HepG2 (cell line): ENCODE data around the gene WDR91. TPM values are rescaled to one million over a fixed set of nuclear protein-coding genes. Genes with fewer than 3 reads are reported as not detected.

Experiments used
- ATAC-seq: fragments of 200-7000 bp; cut with Tn5 transposase; 3 replicates; pipeline ENCODE4 v1.9.1; 2020; ENCODE audit warnings: mild to moderate bottlenecking, moderate library complexity
- BruUV-seq: library from RNA; stranded (reverse); fragments of 400-500 nt; replicated peaks from 2 replicates; lab custom pipeline; 2021; lab: Mats Ljungman, UMichigan
- CTCF ChIA-PET: fragments of 300-600 bp; formaldehyde crosslinking; extraction: SDS; loops from one replicate; lab custom pipeline; 2021; ENCODE audit warnings: low total read pairs, inconsistent platforms, low intra/inter-chr PET ratio; lab: Yijun Ruan, JAX
- POLR2A ChIA-PET: fragments of 350-600 bp; sonication (Branson Sonifier 250); formaldehyde crosslinking; loops from one replicate; lab custom pipeline; 2020; ENCODE audit warnings: antibody characterized with exemption, inconsistent platforms; lab: Yijun Ruan, JAX
- DNase-seq: peaks from one replicate; pipeline ENCODE4 v3.0.0-alpha.2; 2015; ENCODE audit warnings: low spot score
- FAIRE-seq: peaks from 3 replicates; lab custom pipeline; 2011; peaks lifted over from hg19 to GRCh38; lab: Jason Lieb, UNC
- H2AFZ ChIP-seq: one replicate; pipeline ENCODE4 v1.6.1; 2011; ENCODE audit warnings: low read length, inconsistent platforms
- H3K27ac ChIP-seq: fragments of 300-600 bp; 3 replicates; pipeline ENCODE4 v1.8.0; 2011; ENCODE audit warnings: mixed run types, mild to moderate bottlenecking, mixed read lengths, low read length, inconsistent platforms; ENCODE audit not compliant: insufficient read depth; ENCODE audit errors: extremely low read length
- H3K27me3 ChIP-seq, 2 experiments: fragments of 200-600 bp in 1 of 2; 2 replicates in 1 of 2; 3 replicates in 1 of 2; pipeline versions ENCODE4 v1.6.0 to v1.8.0; 2011; ENCODE audit warnings: low read length in 2 of 2, mild to moderate bottlenecking in 2 of 2, moderate library complexity in 2 of 2, inconsistent platforms in 1 of 2; ENCODE audit not compliant: insufficient read depth in 2 of 2, control insufficient read depth in 1 of 2
- H3K36me3 ChIP-seq, 2 experiments: fragments of 200-600 bp in 1 of 2; replicated peaks in 1 of 2; 2 replicates in 1 of 2; 3 replicates in 1 of 2; pipeline versions ENCODE4 v1.5.1 to v1.8.0; 2011; ENCODE audit warnings: low read length in 2 of 2, inconsistent platforms in 1 of 2; ENCODE audit not compliant: insufficient read depth in 2 of 2, control insufficient read depth in 1 of 2
- H3K4me1 ChIP-seq: 2 replicates; pipeline ENCODE4 v1.5.1; 2012; ENCODE audit warnings: low read length, inconsistent platforms; ENCODE audit not compliant: insufficient read depth
- H3K4me2 ChIP-seq: 2 replicates; pipeline ENCODE4 v1.6.0; 2011; ENCODE audit warnings: low read depth, low read length, inconsistent platforms
- H3K4me3 ChIP-seq, 3 experiments: fragments of 200-600 bp in 1 of 3; sonication (generic), shearing (Covaris generic) in 1 of 3; replicated peaks in 1 of 3; 2 replicates each; pipeline ENCODE4 v1.5.1; 2011 to 2016; ENCODE audit warnings: low read length in 3 of 3, inconsistent platforms in 2 of 3, low read depth in 2 of 3, mild to moderate bottlenecking in 2 of 3, control low read depth in 1 of 3, mixed read lengths in 1 of 3; ENCODE audit not compliant: insufficient read depth in 1 of 3
- H3K79me2 ChIP-seq: one replicate; pipeline ENCODE4 v1.6.1; 2011; ENCODE audit warnings: low read length, inconsistent platforms; ENCODE audit not compliant: insufficient read depth
- H3K9ac ChIP-seq: 2 replicates; pipeline ENCODE4 v1.6.0; 2011; ENCODE audit warnings: mild to moderate bottlenecking, low read depth, low read length, inconsistent platforms; ENCODE audit not compliant: insufficient read depth
- H3K9me3 ChIP-seq: 2 replicates; pipeline ENCODE4 v1.5.1; 2012; ENCODE audit warnings: mild to moderate bottlenecking, low read length
- H4K20me1 ChIP-seq: 2 replicates; pipeline ENCODE4 v1.6.0; 2011; ENCODE audit warnings: inconsistent platforms, mild to moderate bottlenecking, low read length, moderate library complexity; ENCODE audit not compliant: insufficient read depth
- ARID5B ChIP-seq: IDR thresholded peaks from 2 replicates; pipeline ENCODE4 v1.4.0; 2020; ENCODE audit warnings: mild to moderate bottlenecking, missing genetic modification reagents
- BATF2 ChIP-seq: sonication (generic); formaldehyde crosslinking; IDR thresholded peaks from 2 replicates; pipeline ENCODE4 v1.8.0; 2022; ENCODE audit warnings: mild to moderate bottlenecking, missing genetic modification reagents, moderate library complexity
- CHCHD3 ChIP-seq: sonication (generic); formaldehyde crosslinking; IDR thresholded peaks from 2 replicates; pipeline ENCODE4 v1.8.0; 2022; ENCODE audit warnings: mild to moderate bottlenecking, missing genetic modification reagents, moderate library complexity
- FOXK2 ChIP-seq: fragments of 450-650 bp; IDR thresholded peaks from 2 replicates; pipeline ENCODE4 v1.6.1; 2016
- GLI4 ChIP-seq: sonication (generic); formaldehyde crosslinking; IDR thresholded peaks from 2 replicates; pipeline ENCODE4 v1.5.1; 2020; ENCODE audit warnings: missing genetic modification reagents, mild to moderate bottlenecking, moderate library complexity, borderline replicate concordance
- GPN1 ChIP-seq: sonication (generic); formaldehyde crosslinking; IDR thresholded peaks from 2 replicates; pipeline ENCODE4 v1.5.1; 2020; ENCODE audit warnings: missing genetic modification reagents, borderline replicate concordance
- PHF20 ChIP-seq: sonication (generic); formaldehyde crosslinking; IDR thresholded peaks from 2 replicates; pipeline ENCODE4 v1.5.0; 2020; ENCODE audit warnings: mild to moderate bottlenecking, missing genetic modification reagents
- PRPF4 ChIP-seq: fragments of 200-400 bp; formaldehyde crosslinking; IDR thresholded peaks from 2 replicates; pipeline ENCODE4 v1.6.1; 2016; ENCODE audit warnings: low read length, low read depth; ENCODE audit not compliant: poor library complexity, severe bottlenecking
- SSRP1 ChIP-seq: IDR thresholded peaks from 2 replicates; pipeline ENCODE4 v1.6.1; 2016; ENCODE audit warnings: control low read depth
- ZBTB7A ChIP-seq: sonication (generic); formaldehyde crosslinking; IDR thresholded peaks from 2 replicates; pipeline ENCODE4 v1.8.0; 2022; ENCODE audit warnings: mild to moderate bottlenecking, missing genetic modification reagents
- ZNF296 ChIP-seq: sonication (generic); formaldehyde crosslinking; conservative IDR thresholded peaks from 2 replicates; pipeline ENCODE4 v1.5.0; 2020; ENCODE audit warnings: mild to moderate bottlenecking, missing genetic modification reagents
- ZNF598 ChIP-seq: sonication (generic); formaldehyde crosslinking; IDR thresholded peaks from 2 replicates; pipeline ENCODE4 v1.5.1; 2020; ENCODE audit warnings: mild to moderate bottlenecking, missing genetic modification reagents, borderline replicate concordance
- ZNF709 ChIP-seq: sonication (generic); formaldehyde crosslinking; IDR thresholded peaks from 2 replicates; pipeline ENCODE4 v1.5.0; 2020; ENCODE audit warnings: mild to moderate bottlenecking, missing genetic modification reagents
- ZNF773 ChIP-seq: sonication (generic); formaldehyde crosslinking; IDR thresholded peaks from 2 replicates; pipeline ENCODE4 v1.4.0; 2020; ENCODE audit warnings: missing genetic modification reagents, borderline replicate concordance
- ZNF878 ChIP-seq: sonication (generic); formaldehyde crosslinking; IDR thresholded peaks from 2 replicates; pipeline ENCODE4 v1.8.1; 2023; ENCODE audit warnings: mild to moderate bottlenecking, missing genetic modification reagents, moderate library complexity
- WGBS: methylation state at CpG from one replicate; pipeline ENCODE4 v1.1.6; 2017; ENCODE audit warnings: low lambda C conversion rate; 5-methylcytosine and 5-hydroxymethylcytosine counted together
- in situ Hi-C: cut with HindIII; loops from 2 replicates; pipeline ENCODE4 v1.10.0; 2017; ENCODE audit warnings: low pct_unique_long_range_greater_than_20kb; ENCODE audit not compliant: extremely low pct_ligation_motif_present
- intact Hi-C: fragments of 100-400 bp; cut with micrococcal nuclease; formaldehyde crosslinking; loops from one replicate; pipeline ENCODE4 v1.10.0; 2022; ENCODE audit not compliant: unreplicated experiment
- polyA plus RNA-seq, 8 experiments: library from polyadenylated mRNA; depleted of rRNA in 3 of 8; stranded (reverse) in 7 of 8; unstranded in 1 of 8; fragments of >200 nt; fragmentation: Illumina TruSeq in 4 of 8; extraction: Trizol in 4 of 8; gene quantifications; 2 replicates each; pipeline versions ENCODE4 v1.2.1 to v1.2.3, GENCODE V29; 2011 to 2016; ENCODE audit warnings: low read depth in 4 of 8, missing spikeins in 1 of 8, mixed read lengths in 1 of 8; ENCODE audit not compliant: insufficient read depth in 1 of 8
- total RNA-seq, 5 experiments: library from RNA; depleted of rRNA; stranded (reverse); fragments of >200 nt; fragmentation: Illumina TruSeq; extraction: Trizol; gene quantifications; 2 replicates each; pipeline ENCODE4 v1.2.3, GENCODE V29; 2016; ENCODE audit warnings: low read depth in 1 of 5
- TF ChIP-seq, protein P1 (sequence below): sonication (generic); formaldehyde crosslinking; IDR thresholded peaks from 2 replicates; pipeline ENCODE4 v1.5.1; 2020; ENCODE audit warnings: missing genetic modification reagents, mild to moderate bottlenecking, borderline replicate concordance
- TF ChIP-seq, protein P2 (sequence below): sonication (generic); formaldehyde crosslinking; IDR thresholded peaks from 2 replicates; pipeline ENCODE4 v1.5.0; 2020; ENCODE audit warnings: mild to moderate bottlenecking, missing genetic modification reagents, moderate library complexity

WDR91 gene
- total and polyA plus RNA-seq, 2 of the 13 experiments (the other 11 are each of a cell fraction or from before 2014, with no cell fraction given): 11.6 to 12.1 TPM

- H3K27me3 ChIP-seq: no peaks in the 10 kb centered on the region
- no peak overlapping the region for H3K27ac ChIP-seq
- in situ Hi-C loops: no loop called here
- TF ChIP-seq GLI4 (CRISPR knock-in tag) (no peak), ZNF709 (CRISPR knock-in tag) (no peak), PRPF4 (no peak), ZNF598 (CRISPR knock-in tag) (no peak), BATF2 (CRISPR knock-in tag) (no peak), CHCHD3 (no peak), PHF20 (CRISPR knock-in tag) (no peak), SSRP1 (CRISPR knock-in tag) (no peak), FOXK2 (no peak), ARID5B (CRISPR knock-in tag) (no peak), ZBTB7A (no peak), ZNF878 (no peak), ZNF296 (no peak), GPN1 (no peak), ZNF773 (no peak)
- TF ChIP-seq, protein P1, sequence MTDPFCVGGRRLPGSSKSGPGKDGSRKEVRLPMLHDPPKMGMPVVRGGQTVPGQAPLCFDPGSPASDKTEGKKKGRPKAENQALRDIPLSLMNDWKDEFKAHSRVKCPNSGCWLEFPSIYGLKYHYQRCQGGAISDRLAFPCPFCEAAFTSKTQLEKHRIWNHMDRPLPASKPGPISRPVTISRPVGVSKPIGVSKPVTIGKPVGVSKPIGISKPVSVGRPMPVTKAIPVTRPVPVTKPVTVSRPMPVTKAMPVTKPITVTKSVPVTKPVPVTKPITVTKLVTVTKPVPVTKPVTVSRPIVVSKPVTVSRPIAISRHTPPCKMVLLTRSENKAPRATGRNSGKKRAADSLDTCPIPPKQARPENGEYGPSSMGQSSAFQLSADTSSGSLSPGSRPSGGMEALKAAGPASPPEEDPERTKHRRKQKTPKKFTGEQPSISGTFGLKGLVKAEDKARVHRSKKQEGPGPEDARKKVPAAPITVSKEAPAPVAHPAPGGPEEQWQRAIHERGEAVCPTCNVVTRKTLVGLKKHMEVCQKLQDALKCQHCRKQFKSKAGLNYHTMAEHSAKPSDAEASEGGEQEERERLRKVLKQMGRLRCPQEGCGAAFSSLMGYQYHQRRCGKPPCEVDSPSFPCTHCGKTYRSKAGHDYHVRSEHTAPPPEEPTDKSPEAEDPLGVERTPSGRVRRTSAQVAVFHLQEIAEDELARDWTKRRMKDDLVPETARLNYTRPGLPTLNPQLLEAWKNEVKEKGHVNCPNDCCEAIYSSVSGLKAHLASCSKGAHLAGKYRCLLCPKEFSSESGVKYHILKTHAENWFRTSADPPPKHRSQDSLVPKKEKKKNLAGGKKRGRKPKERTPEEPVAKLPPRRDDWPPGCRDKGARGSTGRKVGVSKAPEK (CRISPR knock-in tag): no peak
- TF ChIP-seq, protein P2, sequence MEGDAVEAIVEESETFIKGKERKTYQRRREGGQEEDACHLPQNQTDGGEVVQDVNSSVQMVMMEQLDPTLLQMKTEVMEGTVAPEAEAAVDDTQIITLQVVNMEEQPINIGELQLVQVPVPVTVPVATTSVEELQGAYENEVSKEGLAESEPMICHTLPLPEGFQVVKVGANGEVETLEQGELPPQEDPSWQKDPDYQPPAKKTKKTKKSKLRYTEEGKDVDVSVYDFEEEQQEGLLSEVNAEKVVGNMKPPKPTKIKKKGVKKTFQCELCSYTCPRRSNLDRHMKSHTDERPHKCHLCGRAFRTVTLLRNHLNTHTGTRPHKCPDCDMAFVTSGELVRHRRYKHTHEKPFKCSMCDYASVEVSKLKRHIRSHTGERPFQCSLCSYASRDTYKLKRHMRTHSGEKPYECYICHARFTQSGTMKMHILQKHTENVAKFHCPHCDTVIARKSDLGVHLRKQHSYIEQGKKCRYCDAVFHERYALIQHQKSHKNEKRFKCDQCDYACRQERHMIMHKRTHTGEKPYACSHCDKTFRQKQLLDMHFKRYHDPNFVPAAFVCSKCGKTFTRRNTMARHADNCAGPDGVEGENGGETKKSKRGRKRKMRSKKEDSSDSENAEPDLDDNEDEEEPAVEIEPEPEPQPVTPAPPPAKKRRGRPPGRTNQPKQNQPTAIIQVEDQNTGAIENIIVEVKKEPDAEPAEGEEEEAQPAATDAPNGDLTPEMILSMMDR (CRISPR knock-in tag): no peak
Measured at GRCh38 chr7:135158874-135159273, 52.5 kb downstream of the WDR91 start.

More at GRCh38 chr7:135158874-135159273, 52.5 kb downstream of the WDR91 start:
- Histone ChIP-seq H3K4me1 (peaks cover 71% of the 10 kb centered on the region), H3K4me3 (no peak overlapping the region), H2AFZ (no peak overlapping the region), H4K20me1 (no peaks in the 10 kb centered on the region; the same call in none of the 2 replicates), H3K4me2 (no peak overlapping the region), H3K9ac (no peak overlapping the region), H3K9me3 (peaks cover 32% of the 10 kb centered on the region), H3K79me2 (peaks cover 67% of the 10 kb centered on the region), H3K36me3 (peaks cover 4 to 18% of the 10 kb centered on the region in 2 experiments; a peak in 4 of 5 replicates)
- CTCF ChIA-PET: no interaction called here
- no TSS peak for BruUV-seq
- FAIRE-seq (no peak), ATAC-seq (no peak), DNase-seq (no peak)
- POLR2A ChIA-PET: interaction anchor here (1.2 to 1.9 kb wide), 3 partner anchors 10 to 12 kb away, joined by 3 to 6 read pairs (median 5); partner anchors contain the start of genes CYREN and TMEM140
- intact Hi-C loops: no loop called here
- 98% methylated on average over 6 of the region's 6 CpGs for WGBS
